GM23338 (cell line): Measurements from ENCODE around the gene SLC2A1. TPM values are rescaled to one million over a fixed set of nuclear protein-coding genes. Genes with fewer than 3 reads are reported as not detected.

ENCODE experiments used
- ATAC-seq: fragments of 200-7000 bp; cut with Tn5 transposase; 3 replicates; pipeline ENCODE4 v1.9.1; 2020
- DNase-seq: peaks from one replicate; pipeline ENCODE4 v3.0.0-alpha.2; 2015; ENCODE audit warnings: low spot score
- H2AFZ ChIP-seq: fragments of 200-600 bp; sonication (generic); 2 replicates; pipeline ENCODE4 v1.8.0; 2016; ENCODE audit warnings: antibody characterized with exemption, mild to moderate bottlenecking, moderate library complexity
- H3F3A ChIP-seq: fragments of 200-600 bp; sonication (generic); replicated peaks from 2 replicates; pipeline ENCODE4 v1.8.0; 2017; ENCODE audit warnings: antibody characterized with exemption, mixed run types, low read depth
- H3K27ac ChIP-seq: fragments of 200-600 bp; sonication (generic); 2 replicates; pipeline ENCODE4 v1.6.1; 2016; ENCODE audit warnings: low read depth
- H3K27me3 ChIP-seq: fragments of 200-600 bp; sonication (generic); 2 replicates; pipeline ENCODE4 v1.8.0; 2016; ENCODE audit warnings: mild to moderate bottlenecking, mixed run types, moderate library complexity; ENCODE audit not compliant: insufficient read depth
- H3K36me3 ChIP-seq: fragments of 200-600 bp; sonication (generic); 2 replicates; pipeline ENCODE4 v1.8.0; 2016; ENCODE audit warnings: mild to moderate bottlenecking; ENCODE audit not compliant: insufficient read depth
- H3K4me1 ChIP-seq: fragments of 200-600 bp; sonication (generic); 2 replicates; pipeline ENCODE4 v1.8.0; 2016; ENCODE audit warnings: mild to moderate bottlenecking, moderate library complexity; ENCODE audit not compliant: insufficient read depth
- H3K4me2 ChIP-seq: fragments of 200-600 bp; sonication (generic); 2 replicates; pipeline ENCODE4 v1.7.1; 2017; ENCODE audit warnings: mixed run types
- H3K4me3 ChIP-seq: fragments of 200-600 bp; sonication (generic); 2 replicates; pipeline ENCODE4 v1.6.1; 2016; ENCODE audit warnings: mixed run types
- H3K79me2 ChIP-seq: fragments of 200-600 bp; sonication (generic); replicated peaks from 2 replicates; pipeline ENCODE4 v1.8.0; 2017; ENCODE audit warnings: mild to moderate bottlenecking; ENCODE audit not compliant: insufficient read depth
- H3K9me2 ChIP-seq: fragments of 200-600 bp; sonication (generic); 2 replicates; pipeline ENCODE4 v1.8.0; 2017; ENCODE audit not compliant: insufficient read depth
- H4K20me1 ChIP-seq: fragments of 200-600 bp; sonication (generic); replicated peaks from 2 replicates; pipeline ENCODE4 v1.8.0; 2017; ENCODE audit warnings: mild to moderate bottlenecking; ENCODE audit not compliant: insufficient read depth
- H3K27ac Mint-ChIP-seq: 2 replicates; pipeline ENCODE4 v1.8.0; 2020; ENCODE audit warnings: inconsistent platforms, mild to moderate bottlenecking, moderate library complexity, mixed read lengths
- H3K27me3 Mint-ChIP-seq: 3 replicates; pipeline ENCODE4 v1.8.0; 2022; ENCODE audit warnings: low read depth, mild to moderate bottlenecking, moderate library complexity, mixed read lengths, inconsistent platforms; ENCODE audit not compliant: insufficient read depth, poor library complexity
- H3K36me3 Mint-ChIP-seq: 3 replicates; pipeline ENCODE4 v1.8.0; 2021; ENCODE audit warnings: low read depth, mild to moderate bottlenecking, inconsistent platforms, moderate library complexity, mixed read lengths
- H3K4me1 Mint-ChIP-seq: 3 replicates; pipeline ENCODE4 v1.8.0; 2020; ENCODE audit warnings: mild to moderate bottlenecking, inconsistent platforms, mixed read lengths
- H3K4me3 Mint-ChIP-seq: 3 replicates; pipeline ENCODE4 v1.8.0; 2021; ENCODE audit warnings: moderate library complexity, mild to moderate bottlenecking, inconsistent platforms, mixed read lengths
- H3K9me3 Mint-ChIP-seq: 3 replicates; pipeline ENCODE4 v1.8.0; 2020; ENCODE audit warnings: moderate library complexity, mild to moderate bottlenecking, inconsistent platforms, mixed read lengths
- EZH2phosphoT487 ChIP-seq: fragments of 200-600 bp; sonication (generic); IDR thresholded peaks from one replicate; pipeline ENCODE4 v1.8.1; 2018; ENCODE audit warnings: antibody characterized with exemption; ENCODE audit not compliant: unreplicated experiment
- JUNB ChIP-seq: IDR thresholded peaks from one replicate; pipeline ENCODE4 v1.6.1; 2016; ENCODE audit warnings: antibody characterized with exemption; ENCODE audit not compliant: unreplicated experiment
- NANOG ChIP-seq: IDR thresholded peaks from 2 replicates; pipeline ENCODE4 v1.6.1; 2016; ENCODE audit warnings: antibody characterized with exemption, borderline replicate concordance
- ZNF114 ChIP-seq: fragments of 250-450 bp; sonication (Bioruptor Pico); IDR thresholded peaks from 2 replicates; pipeline ENCODE4 v1.5.0; 2020; ENCODE audit warnings: mild to moderate bottlenecking, moderate library complexity
- polyA plus RNA-seq: library from polyadenylated mRNA; unstranded; fragments of >200 nt; fragmentation: Nextera tagmentation; extraction: Ambion mirVana; gene quantifications from 2 replicates; pipeline ENCODE4 v1.2.1, GENCODE V29; 2016
- total RNA-seq: library from RNA; depleted of rRNA; stranded (reverse); fragments of >200 nt; shearing (Covaris generic); gene quantifications from 2 replicates; pipeline ENCODE4 v1.2.3, GENCODE V29; 2014
- TF ChIP-seq, protein P1 (sequence below), 2 experiments: fragments of 200-600 bp in 1 of 2; sonication (generic) in 1 of 2; conservative IDR thresholded peaks; 2 replicates each; pipeline versions ENCODE4 v1.5.1 to v1.6.1; 2016 to 2017; ENCODE audit warnings: antibody characterized with exemption in 2 of 2, low read depth in 2 of 2, mild to moderate bottlenecking in 2 of 2, moderate library complexity in 1 of 2
- TF ChIP-seq, protein P2 (sequence below): IDR thresholded peaks from one replicate; pipeline ENCODE4 v1.6.1; 2018; ENCODE audit warnings: antibody characterized with exemption; ENCODE audit not compliant: unreplicated experiment
- TF ChIP-seq, protein P3 (sequence below): IDR thresholded peaks from 2 replicates; pipeline ENCODE4 v1.6.1; 2016; ENCODE audit warnings: antibody characterized with exemption
- TF ChIP-seq, protein P4 (sequence below): fragments of 250-450 bp; sonication (Bioruptor Pico); IDR thresholded peaks from 2 replicates; pipeline ENCODE4 v1.5.0; 2020; ENCODE audit warnings: mild to moderate bottlenecking, moderate library complexity

Gene SLC2A1
- total and polyA plus RNA-seq, 2 experiments from 2014 or later: 66.1 to 305 TPM

DNA sequence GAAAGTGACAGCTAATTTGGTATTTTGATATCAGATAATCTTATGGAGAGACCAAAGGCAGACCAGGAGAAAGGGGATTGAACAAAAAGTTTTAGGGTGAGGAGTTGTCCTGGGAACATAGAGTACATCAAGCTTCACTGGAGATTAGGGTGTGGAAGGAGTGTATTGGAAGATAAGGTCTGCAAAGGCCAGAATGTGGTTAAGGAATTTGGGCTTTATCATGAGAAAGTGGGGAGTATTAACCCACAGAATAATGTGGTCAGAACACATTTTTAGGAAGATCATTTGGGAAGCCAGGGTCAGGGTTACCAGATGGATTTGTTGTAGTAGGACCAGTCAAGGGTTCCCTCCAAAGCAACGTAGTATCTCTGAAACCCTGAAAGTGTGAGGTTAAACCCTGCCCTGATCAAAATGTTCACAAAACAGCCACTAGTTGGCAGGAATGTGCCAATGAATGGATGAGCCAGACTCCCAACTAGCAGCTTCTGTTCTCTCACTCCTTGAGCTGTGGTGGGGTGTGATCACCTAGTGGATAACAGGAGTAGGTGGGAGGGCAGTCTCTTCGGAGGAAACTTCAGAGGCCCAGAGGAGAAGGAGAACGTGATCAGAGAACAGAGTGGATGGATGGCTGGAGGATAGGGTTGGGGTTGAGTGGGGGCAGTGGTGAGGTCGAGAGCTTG lies 35.8 kb downstream of the SLC2A1 start:
- H3K79me2 ChIP-seq: no peaks in the 10 kb centered on the region
- H3K36me3 Mint-ChIP-seq: peaks cover 32% of the 10 kb centered on the region
- H3K4me3 Mint-ChIP-seq: peak overlapping the region; percentile 64
- peak overlapping the region; percentile 20 for H3K27ac Mint-ChIP-seq
- peaks cover 31% of the 10 kb centered on the region for H3K4me1 Mint-ChIP-seq
- H3K27ac ChIP-seq: no peak overlapping the region
- H3K27me3 ChIP-seq: no peaks in the 10 kb centered on the region
- H3K4me1 ChIP-seq: peaks cover 20% of the 10 kb centered on the region
- peak; percentile 59 for ATAC-seq
- H4K20me1 ChIP-seq: 0 out of 2 replicates have a peak, but pooled peaks cover 10% of the 10 kb centered on the region
- peaks cover 16% of the 10 kb centered on the region for H3K27me3 Mint-ChIP-seq
- peaks cover 18% of the 10 kb centered on the region for H3K36me3 ChIP-seq
- no peaks in the 10 kb centered on the region for H3K9me2 ChIP-seq
- DNase-seq: peak; percentile 94
- H3K4me2 ChIP-seq: peak overlapping the region; percentile 87
- no peak overlapping the region for H2AFZ ChIP-seq
- no peak for TF ChIP-seq ZNF114
- TF ChIP-seq, protein P1, sequence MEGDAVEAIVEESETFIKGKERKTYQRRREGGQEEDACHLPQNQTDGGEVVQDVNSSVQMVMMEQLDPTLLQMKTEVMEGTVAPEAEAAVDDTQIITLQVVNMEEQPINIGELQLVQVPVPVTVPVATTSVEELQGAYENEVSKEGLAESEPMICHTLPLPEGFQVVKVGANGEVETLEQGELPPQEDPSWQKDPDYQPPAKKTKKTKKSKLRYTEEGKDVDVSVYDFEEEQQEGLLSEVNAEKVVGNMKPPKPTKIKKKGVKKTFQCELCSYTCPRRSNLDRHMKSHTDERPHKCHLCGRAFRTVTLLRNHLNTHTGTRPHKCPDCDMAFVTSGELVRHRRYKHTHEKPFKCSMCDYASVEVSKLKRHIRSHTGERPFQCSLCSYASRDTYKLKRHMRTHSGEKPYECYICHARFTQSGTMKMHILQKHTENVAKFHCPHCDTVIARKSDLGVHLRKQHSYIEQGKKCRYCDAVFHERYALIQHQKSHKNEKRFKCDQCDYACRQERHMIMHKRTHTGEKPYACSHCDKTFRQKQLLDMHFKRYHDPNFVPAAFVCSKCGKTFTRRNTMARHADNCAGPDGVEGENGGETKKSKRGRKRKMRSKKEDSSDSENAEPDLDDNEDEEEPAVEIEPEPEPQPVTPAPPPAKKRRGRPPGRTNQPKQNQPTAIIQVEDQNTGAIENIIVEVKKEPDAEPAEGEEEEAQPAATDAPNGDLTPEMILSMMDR (conservative IDR thresholded peaks at IDR 0.05; ENCODE audit: low read depth in 2 of 2): peak; percentile 77 to 90
- TF ChIP-seq, protein P2, sequence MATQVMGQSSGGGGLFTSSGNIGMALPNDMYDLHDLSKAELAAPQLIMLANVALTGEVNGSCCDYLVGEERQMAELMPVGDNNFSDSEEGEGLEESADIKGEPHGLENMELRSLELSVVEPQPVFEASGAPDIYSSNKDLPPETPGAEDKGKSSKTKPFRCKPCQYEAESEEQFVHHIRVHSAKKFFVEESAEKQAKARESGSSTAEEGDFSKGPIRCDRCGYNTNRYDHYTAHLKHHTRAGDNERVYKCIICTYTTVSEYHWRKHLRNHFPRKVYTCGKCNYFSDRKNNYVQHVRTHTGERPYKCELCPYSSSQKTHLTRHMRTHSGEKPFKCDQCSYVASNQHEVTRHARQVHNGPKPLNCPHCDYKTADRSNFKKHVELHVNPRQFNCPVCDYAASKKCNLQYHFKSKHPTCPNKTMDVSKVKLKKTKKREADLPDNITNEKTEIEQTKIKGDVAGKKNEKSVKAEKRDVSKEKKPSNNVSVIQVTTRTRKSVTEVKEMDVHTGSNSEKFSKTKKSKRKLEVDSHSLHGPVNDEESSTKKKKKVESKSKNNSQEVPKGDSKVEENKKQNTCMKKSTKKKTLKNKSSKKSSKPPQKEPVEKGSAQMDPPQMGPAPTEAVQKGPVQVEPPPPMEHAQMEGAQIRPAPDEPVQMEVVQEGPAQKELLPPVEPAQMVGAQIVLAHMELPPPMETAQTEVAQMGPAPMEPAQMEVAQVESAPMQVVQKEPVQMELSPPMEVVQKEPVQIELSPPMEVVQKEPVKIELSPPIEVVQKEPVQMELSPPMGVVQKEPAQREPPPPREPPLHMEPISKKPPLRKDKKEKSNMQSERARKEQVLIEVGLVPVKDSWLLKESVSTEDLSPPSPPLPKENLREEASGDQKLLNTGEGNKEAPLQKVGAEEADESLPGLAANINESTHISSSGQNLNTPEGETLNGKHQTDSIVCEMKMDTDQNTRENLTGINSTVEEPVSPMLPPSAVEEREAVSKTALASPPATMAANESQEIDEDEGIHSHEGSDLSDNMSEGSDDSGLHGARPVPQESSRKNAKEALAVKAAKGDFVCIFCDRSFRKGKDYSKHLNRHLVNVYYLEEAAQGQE: no peak
- H3K4me3 ChIP-seq: no peak overlapping the region
- peaks cover 5% of the 10 kb centered on the region; the same call in 2 of the 3 replicates for H3K9me3 Mint-ChIP-seq
- H3F3A ChIP-seq: peaks cover 29% of the 10 kb centered on the region

DNA sequence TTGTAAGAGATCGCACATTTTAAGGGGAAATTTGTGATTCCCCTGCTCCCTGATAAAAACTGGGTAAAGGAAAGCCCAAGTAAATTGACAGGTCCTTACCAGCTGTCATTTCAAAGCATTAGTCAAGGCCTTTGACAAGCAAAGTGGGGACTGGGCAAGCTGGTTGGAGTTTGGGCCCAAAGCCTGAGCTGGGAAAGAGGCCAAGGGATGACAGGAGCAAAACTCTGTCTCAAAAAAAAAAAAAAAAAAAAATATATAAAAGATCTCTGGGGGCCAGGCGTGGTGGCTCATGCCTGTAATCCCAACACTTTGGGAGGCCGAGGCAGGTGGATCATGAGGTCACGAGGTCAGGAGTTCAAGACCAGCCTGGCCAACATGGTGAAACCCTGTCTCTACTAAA lies 36.9 kb downstream of the SLC2A1 start:
- no peak overlapping the region for H3K4me3 ChIP-seq
- H4K20me1 ChIP-seq: 0 out of 2 replicates have a peak, but pooled peaks cover 6% of the 10 kb centered on the region
- no peak for ATAC-seq
- no peaks in the 10 kb centered on the region for H3K27me3 ChIP-seq
- DNase-seq: no peak
- H3K79me2 ChIP-seq: no peaks in the 10 kb centered on the region
- Mint-ChIP-seq H3K36me3 (peaks cover 28% of the 10 kb centered on the region), H3K4me1 (peaks cover 26% of the 10 kb centered on the region), H3K9me3 (peaks cover 13% of the 10 kb centered on the region; the same call in 2 of the 3 replicates), H3K4me3 (no peak overlapping the region), H3K27me3 (peaks cover 16% of the 10 kb centered on the region), H3K27ac (no peak overlapping the region)
- no peak overlapping the region for H2AFZ ChIP-seq
- peaks cover 15% of the 10 kb centered on the region for H3K36me3 ChIP-seq
- peaks cover 19% of the 10 kb centered on the region for H3F3A ChIP-seq
- H3K4me2 ChIP-seq: no peak overlapping the region
- H3K9me2 ChIP-seq: no peaks in the 10 kb centered on the region
- H3K27ac ChIP-seq: no peak overlapping the region
- peaks cover 20% of the 10 kb centered on the region for H3K4me1 ChIP-seq
- TF ChIP-seq, protein P3, sequence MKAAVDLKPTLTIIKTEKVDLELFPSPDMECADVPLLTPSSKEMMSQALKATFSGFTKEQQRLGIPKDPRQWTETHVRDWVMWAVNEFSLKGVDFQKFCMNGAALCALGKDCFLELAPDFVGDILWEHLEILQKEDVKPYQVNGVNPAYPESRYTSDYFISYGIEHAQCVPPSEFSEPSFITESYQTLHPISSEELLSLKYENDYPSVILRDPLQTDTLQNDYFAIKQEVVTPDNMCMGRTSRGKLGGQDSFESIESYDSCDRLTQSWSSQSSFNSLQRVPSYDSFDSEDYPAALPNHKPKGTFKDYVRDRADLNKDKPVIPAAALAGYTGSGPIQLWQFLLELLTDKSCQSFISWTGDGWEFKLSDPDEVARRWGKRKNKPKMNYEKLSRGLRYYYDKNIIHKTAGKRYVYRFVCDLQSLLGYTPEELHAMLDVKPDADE: no peak
- no peak for TF ChIP-seq NANOG
- no peak for TF ChIP-seq JUNB
- TF ChIP-seq, protein P4, sequence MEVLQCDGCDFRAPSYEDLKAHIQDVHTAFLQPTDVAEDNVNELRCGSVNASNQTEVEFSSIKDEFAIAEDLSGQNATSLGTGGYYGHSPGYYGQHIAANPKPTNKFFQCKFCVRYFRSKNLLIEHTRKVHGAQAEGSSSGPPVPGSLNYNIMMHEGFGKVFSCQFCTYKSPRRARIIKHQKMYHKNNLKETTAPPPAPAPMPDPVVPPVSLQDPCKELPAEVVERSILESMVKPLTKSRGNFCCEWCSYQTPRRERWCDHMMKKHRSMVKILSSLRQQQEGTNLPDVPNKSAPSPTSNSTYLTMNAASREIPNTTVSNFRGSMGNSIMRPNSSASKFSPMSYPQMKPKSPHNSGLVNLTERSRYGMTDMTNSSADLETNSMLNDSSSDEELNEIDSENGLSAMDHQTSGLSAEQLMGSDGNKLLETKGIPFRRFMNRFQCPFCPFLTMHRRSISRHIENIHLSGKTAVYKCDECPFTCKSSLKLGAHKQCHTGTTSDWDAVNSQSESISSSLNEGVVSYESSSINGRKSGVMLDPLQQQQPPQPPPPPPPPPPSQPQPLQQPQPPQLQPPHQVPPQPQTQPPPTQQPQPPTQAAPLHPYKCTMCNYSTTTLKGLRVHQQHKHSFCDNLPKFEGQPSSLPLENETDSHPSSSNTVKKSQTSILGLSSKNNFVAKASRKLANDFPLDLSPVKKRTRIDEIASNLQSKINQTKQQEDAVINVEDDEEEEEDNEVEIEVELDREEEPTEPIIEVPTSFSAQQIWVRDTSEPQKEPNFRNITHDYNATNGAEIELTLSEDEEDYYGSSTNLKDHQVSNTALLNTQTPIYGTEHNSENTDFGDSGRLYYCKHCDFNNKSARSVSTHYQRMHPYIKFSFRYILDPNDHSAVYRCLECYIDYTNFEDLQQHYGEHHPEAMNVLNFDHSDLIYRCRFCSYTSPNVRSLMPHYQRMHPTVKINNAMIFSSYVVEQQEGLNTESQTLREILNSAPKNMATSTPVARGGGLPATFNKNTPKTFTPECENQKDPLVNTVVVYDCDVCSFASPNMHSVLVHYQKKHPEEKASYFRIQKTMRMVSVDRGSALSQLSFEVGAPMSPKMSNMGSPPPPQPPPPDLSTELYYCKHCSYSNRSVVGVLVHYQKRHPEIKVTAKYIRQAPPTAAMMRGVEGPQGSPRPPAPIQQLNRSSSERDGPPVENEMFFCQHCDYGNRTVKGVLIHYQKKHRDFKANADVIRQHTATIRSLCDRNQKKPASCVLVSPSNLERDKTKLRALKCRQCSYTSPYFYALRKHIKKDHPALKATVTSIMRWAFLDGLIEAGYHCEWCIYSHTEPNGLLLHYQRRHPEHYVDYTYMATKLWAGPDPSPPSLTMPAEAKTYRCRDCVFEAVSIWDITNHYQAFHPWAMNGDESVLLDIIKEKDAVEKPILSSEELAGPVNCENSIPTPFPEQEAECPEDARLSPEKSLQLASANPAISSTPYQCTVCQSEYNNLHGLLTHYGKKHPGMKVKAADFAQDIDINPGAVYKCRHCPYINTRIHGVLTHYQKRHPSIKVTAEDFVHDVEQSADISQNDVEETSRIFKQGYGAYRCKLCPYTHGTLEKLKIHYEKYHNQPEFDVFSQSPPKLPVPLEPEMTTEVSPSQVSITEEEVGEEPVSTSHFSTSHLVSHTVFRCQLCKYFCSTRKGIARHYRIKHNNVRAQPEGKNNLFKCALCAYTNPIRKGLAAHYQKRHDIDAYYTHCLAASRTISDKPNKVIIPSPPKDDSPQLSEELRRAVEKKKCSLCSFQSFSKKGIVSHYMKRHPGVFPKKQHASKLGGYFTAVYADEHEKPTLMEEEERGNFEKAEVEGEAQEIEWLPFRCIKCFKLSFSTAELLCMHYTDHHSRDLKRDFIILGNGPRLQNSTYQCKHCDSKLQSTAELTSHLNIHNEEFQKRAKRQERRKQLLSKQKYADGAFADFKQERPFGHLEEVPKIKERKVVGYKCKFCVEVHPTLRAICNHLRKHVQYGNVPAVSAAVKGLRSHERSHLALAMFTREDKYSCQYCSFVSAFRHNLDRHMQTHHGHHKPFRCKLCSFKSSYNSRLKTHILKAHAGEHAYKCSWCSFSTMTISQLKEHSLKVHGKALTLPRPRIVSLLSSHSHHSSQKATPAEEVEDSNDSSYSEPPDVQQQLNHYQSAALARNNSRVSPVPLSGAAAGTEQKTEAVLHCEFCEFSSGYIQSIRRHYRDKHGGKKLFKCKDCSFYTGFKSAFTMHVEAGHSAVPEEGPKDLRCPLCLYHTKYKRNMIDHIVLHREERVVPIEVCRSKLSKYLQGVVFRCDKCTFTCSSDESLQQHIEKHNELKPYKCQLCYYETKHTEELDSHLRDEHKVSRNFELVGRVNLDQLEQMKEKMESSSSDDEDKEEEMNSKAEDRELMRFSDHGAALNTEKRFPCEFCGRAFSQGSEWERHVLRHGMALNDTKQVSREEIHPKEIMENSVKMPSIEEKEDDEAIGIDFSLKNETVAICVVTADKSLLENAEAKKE (CRISPR knock-in tag): no peak
- TF ChIP-seq EZH2phosphoT487: no peak
- no peak for TF ChIP-seq ZNF114
